Sigmoid colon (tissue), 7 donors: ENCODE results near the gene RFC1. TPM values are rescaled to one million over a fixed set of nuclear protein-coding genes. Genes with fewer than 3 reads are reported as not detected.
"Not testable (repeated sequence)": the region's sequence is repeated elsewhere in the genome, so short reads cannot be mapped to it uniquely, and the experiment has no call there.

Experiments
- DNase-seq: peaks from one replicate; pipeline ENCODE4 v3.0.0-alpha.2; 2019
- H3K27ac ChIP-seq, 4 donors: fragments of 200-600 bp; sonication (generic); one replicate each; pipeline ENCODE4 v1.5.1; 2016 to 2019; ENCODE audit warnings: mild to moderate bottlenecking in 1 of 4
- H3K27me3 ChIP-seq, 3 donors: fragments of 200-600 bp; sonication (generic); one replicate each; pipeline ENCODE4 v1.5.1; 2019; ENCODE audit warnings: mild to moderate bottlenecking in 1 of 3
- H3K36me3 ChIP-seq, 4 donors: fragments of 200-600 bp; sonication (generic); one replicate each; pipeline ENCODE4 v1.5.1; 2016 to 2019
- H3K4me1 ChIP-seq, 4 donors: fragments of 200-600 bp; sonication (generic); one replicate each; pipeline ENCODE4 v1.5.1; 2017 to 2019
- H3K4me3 ChIP-seq, 4 donors: fragments of 200-600 bp; sonication (generic); one replicate each; pipeline ENCODE4 v1.5.1; 2017 to 2019; ENCODE audit warnings: mild to moderate bottlenecking in 2 of 4, moderate library complexity in 1 of 4
- H3K9me3 ChIP-seq, 4 donors: fragments of 200-600 bp in 3 of 4; sonication (generic) in 3 of 4; one replicate each; pipeline versions ENCODE4 v1.5.1 to v1.6.1; 2013 to 2019
- EP300 ChIP-seq, 4 donors: sonication (generic); formaldehyde crosslinking; IDR thresholded peaks; one replicate each; pipeline ENCODE4 v1.6.1; 2017; ENCODE audit warnings: antibody characterized with exemption in 4 of 4
- POLR2A ChIP-seq, 2 donors: fragments of 450-650 bp; IDR thresholded peaks; one replicate each; pipeline ENCODE4 v1.6.1; 2016; ENCODE audit warnings: antibody characterized with exemption in 2 of 2, mild to moderate bottlenecking in 2 of 2, moderate library complexity in 2 of 2
- POLR2AphosphoS5 ChIP-seq, 4 donors: sonication (generic); formaldehyde crosslinking; IDR thresholded peaks; one replicate each; pipeline ENCODE4 v1.6.1; 2017; ENCODE audit warnings: antibody characterized with exemption in 4 of 4
- WGBS, 2 donors: extraction: QIAGEN DNeasy Blood & Tissue Kit; methylation state at CpG; one replicate each; pipeline ENCODE4 v1.1.7; 2013; 5-methylcytosine and 5-hydroxymethylcytosine counted together
- intact Hi-C: fragments of 100-400 bp; cut with DNase I; formaldehyde crosslinking; loops from one replicate; pipeline ENCODE4 v1.15.1; 2023
- polyA plus RNA-seq, 3 donors: library from polyadenylated mRNA; stranded (reverse); fragments of 200-250 nt; gene quantifications; one replicate each; pipeline ENCODE4 v1.2.3, GENCODE V29; 2013
- total RNA-seq, 4 donors: library from RNA; depleted of rRNA; stranded (reverse); fragments of >200 nt; gene quantifications; one replicate each; pipeline ENCODE4 v1.1.0, GENCODE V29; 2016
- TF ChIP-seq, protein P1 (sequence below), 4 experiments: fragments of 450-650 bp in 3 of 4; fragments of 200-600 bp in 1 of 4; IDR thresholded peaks; one replicate each; pipeline ENCODE4 v1.5.1; 2016 to 2019; ENCODE audit warnings: antibody characterized with exemption in 4 of 4, mild to moderate bottlenecking in 3 of 4, moderate library complexity in 2 of 4
- donor health status: healthy with polysubstance abuse.
- donor health status: Bipolar disorder and iron deficiency.
- donor health status: healthy.

RFC1 gene
- total and polyA plus RNA-seq, 7 donors = 10.2 to 46.6 (median 30.2) TPM

DNA sequence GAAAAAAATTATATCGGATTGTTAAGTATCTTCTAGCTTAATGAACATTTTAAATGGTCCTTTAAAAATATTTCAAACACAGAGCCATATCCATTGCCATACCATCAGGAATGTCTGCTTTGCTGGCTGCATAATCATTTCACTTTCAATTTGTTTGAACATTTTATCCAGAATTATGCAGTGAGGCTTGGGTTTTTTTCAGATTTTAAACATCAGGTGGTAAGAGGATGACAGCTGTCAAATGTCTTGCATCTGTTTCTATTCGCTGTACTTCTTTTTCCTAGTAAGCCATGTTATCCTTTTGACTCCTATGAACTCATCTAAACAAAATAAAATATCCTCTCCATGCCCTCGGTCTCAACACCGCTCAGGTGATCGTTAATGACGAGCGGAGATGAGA is 802 bp downstream of the RFC1 start:
- Histone ChIP-seq H3K9me3 (no peaks in the 10 kb centered on the region), H3K4me1 (peaks cover 0 to 19% (median 15%) of the 10 kb centered on the region in 4 donors), H3K4me3 (peak overlapping the region; percentile 89 to 93 (median 92)), H3K27me3 (no peaks in the 10 kb centered on the region), H3K27ac (peak overlapping the region; percentile 87 to 93 (median 90)), H3K36me3 (no peaks in the 10 kb centered on the region)
- TF ChIP-seq POLR2AphosphoS5 (IDR thresholded peaks at IDR 0.05) (no peak), EP300 (IDR thresholded peaks at IDR 0.05) (no peak), POLR2A (IDR thresholded peaks at IDR 0.05) (no peak)
- TF ChIP-seq, protein P1, sequence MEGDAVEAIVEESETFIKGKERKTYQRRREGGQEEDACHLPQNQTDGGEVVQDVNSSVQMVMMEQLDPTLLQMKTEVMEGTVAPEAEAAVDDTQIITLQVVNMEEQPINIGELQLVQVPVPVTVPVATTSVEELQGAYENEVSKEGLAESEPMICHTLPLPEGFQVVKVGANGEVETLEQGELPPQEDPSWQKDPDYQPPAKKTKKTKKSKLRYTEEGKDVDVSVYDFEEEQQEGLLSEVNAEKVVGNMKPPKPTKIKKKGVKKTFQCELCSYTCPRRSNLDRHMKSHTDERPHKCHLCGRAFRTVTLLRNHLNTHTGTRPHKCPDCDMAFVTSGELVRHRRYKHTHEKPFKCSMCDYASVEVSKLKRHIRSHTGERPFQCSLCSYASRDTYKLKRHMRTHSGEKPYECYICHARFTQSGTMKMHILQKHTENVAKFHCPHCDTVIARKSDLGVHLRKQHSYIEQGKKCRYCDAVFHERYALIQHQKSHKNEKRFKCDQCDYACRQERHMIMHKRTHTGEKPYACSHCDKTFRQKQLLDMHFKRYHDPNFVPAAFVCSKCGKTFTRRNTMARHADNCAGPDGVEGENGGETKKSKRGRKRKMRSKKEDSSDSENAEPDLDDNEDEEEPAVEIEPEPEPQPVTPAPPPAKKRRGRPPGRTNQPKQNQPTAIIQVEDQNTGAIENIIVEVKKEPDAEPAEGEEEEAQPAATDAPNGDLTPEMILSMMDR (IDR thresholded peaks at IDR 0.05) = no peak
- intact Hi-C loops = loop anchor here (5.0 kb wide), 2 partner anchors 92 to 162 kb away; partner anchors contain the start of genes LIAS, RPL9 and UGDH
- WGBS, 2 donors = 5 to 9% methylated on average over 7 of the region's 7 CpGs
- DNase-seq = no peak

DNA sequence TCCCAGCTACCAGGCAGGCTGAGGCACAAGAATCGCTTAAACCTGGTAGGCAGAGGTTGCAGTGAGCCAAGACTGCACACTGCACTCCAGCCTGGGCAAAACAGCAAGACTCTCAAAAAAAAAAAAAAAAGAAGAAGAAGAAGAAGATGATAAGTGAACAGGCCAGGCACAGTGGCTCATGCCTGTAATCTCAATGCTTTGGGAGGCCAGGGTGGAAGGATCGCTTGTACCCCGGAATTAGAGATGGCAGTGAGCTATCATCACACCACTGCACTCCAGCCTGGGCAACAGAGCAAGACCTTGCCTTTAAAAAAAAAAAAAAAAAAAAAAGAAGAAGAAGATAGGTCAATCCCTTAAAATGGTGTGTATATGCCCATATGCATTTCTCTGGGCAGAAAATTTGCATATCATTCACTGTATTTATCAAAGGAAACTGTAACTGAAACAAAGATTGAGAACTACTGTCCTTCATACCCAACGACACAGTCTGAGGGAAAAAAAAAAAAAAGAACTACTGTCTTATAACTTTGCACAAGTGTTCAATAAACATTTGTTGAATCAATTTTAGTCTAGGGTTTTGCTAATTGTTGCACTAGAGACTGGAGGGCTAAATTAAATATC is 2.3 kb downstream of the RFC1 start:
- TF ChIP-seq POLR2A (IDR thresholded peaks at IDR 0.05) (no peak), EP300 (IDR thresholded peaks at IDR 0.05) (no peak), POLR2AphosphoS5 (IDR thresholded peaks at IDR 0.05) (no peak)
- TF ChIP-seq, protein P1 (IDR thresholded peaks at IDR 0.05) = no peak
- Histone ChIP-seq H3K27me3 (no peaks in the 10 kb centered on the region), H3K36me3 (no peaks in the 10 kb centered on the region), H3K27ac (no peak overlapping the region), H3K9me3 (no peaks in the 10 kb centered on the region), H3K4me1 (peaks cover 0 to 19% (median 15%) of the 10 kb centered on the region in 4 donors), H3K4me3 (no peak overlapping the region)
- WGBS, 2 donors = 81 to 88% methylated on average over 4 of the region's 4 CpGs
- DNase-seq = no peak
- intact Hi-C loops = no loop called here

DNA sequence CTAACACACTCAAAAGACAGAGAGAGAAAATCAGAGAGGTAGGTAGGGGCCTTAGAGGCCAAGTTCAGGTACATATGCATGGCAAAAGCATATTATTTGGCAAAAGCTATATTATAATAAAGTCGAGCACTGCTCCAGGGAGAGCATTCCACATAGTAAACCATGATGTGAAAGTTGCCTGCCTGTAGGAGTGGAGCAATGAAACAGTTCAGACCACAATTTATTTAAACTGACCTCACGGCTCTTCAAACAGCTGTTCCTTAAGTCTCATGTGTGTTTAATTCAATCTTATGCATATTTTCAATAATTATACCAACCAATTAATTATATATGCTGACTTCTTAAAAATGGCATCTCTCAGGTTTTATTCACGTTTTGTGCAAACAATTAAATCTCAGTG is 3.3 kb downstream of the RFC1 start:
- WGBS, 2 donors = 61 to 69% methylated on average over 3 of the region's 3 CpGs
- Histone ChIP-seq H3K4me1 (peaks cover 0 to 19% (median 15%) of the 10 kb centered on the region in 4 donors), H3K36me3 (no peaks in the 10 kb centered on the region), H3K9me3 (no peaks in the 10 kb centered on the region), H3K4me3 (no peak overlapping the region), H3K27me3 (no peaks in the 10 kb centered on the region), H3K27ac (no peak overlapping the region)
- no peak for TF ChIP-seq EP300 (IDR thresholded peaks at IDR 0.05)
- no peak for TF ChIP-seq POLR2A (IDR thresholded peaks at IDR 0.05)
- TF ChIP-seq, protein P1 (IDR thresholded peaks at IDR 0.05) = no peak
- TF ChIP-seq POLR2AphosphoS5 (IDR thresholded peaks at IDR 0.05) = no peak
- intact Hi-C loops = no loop called here
- no peak for DNase-seq

DNA sequence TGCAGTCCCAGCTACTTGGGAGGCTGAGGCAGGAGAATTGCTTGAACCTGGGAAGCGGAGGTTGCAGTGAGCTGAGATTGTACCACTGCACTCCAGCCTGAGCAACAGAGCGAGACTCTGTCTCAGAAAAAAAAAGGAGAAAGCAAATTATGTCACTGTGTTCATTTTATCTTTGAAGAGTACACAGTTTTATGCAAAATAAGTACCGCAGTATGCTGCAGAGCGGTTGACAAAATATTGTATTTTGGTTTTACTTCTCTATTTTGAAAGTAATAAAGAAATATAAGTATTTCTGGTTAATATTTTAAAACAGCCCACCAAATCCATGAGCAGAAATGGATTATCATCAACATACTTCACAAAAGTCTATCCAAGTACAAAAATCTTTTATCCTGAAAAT is 5.6 kb downstream of the RFC1 start:
- 79 to 96% methylated on average over 4 of the region's 4 CpGs for WGBS, 2 donors
- H3K36me3 ChIP-seq, DNase-seq, H3K4me3 ChIP-seq, H3K27ac ChIP-seq, H3K9me3 ChIP-seq, H3K27me3 ChIP-seq, intact Hi-C loops: not testable (repeated sequence)
- peaks cover 0 to 31% (median 17%) of the 10 kb centered on the region in 4 donors for H3K4me1 ChIP-seq

DNA sequence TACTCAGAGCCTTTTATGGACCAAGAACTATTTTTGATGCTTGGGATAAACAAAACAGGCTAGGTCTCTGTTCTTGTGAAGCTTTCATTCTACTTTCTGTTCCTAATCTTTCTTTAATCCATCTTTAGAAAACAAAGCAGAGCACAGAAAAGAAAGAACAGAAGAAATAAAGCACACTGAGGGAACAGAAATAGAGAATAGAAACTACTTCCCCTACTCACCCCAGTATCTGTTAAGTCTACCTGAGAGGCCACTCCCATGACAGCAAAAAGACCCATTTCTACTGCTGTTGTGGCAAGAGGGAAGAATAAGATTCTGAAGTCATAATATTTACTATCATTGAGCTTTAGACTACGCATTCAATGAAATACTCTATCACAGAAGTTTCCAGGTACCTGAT is 9.2 kb downstream of the RFC1 start:
- intact Hi-C loops = no loop called here
- H3K4me1 ChIP-seq = peaks cover 0 to 34% (median 15%) of the 10 kb centered on the region in 4 donors
- H3K4me3 ChIP-seq = no peak overlapping the region
- TF ChIP-seq EP300 (IDR thresholded peaks at IDR 0.05) (no peak), POLR2A (IDR thresholded peaks at IDR 0.05) (no peak), POLR2AphosphoS5 (IDR thresholded peaks at IDR 0.05) (no peak)
- TF ChIP-seq, protein P1 (IDR thresholded peaks at IDR 0.05) = no peak
- no peaks in the 10 kb centered on the region for H3K27me3 ChIP-seq
- DNase-seq = no peak
- H3K36me3 ChIP-seq = no peaks in the 10 kb centered on the region
- no peaks in the 10 kb centered on the region for H3K9me3 ChIP-seq
- WGBS, 2 donors = 71 to 85% methylated on average over 1 of the region's 1 CpG
- peak overlapping the region in 3 of 4 donors; percentile 12 to 82 (median 45) for H3K27ac ChIP-seq
